ENCODE results near the gene S100A16. TPM values are rescaled to one million over a fixed set of nuclear protein-coding genes. Genes with fewer than 3 reads are reported as not detected.

S100A16 gene
- total RNA-seq, 3 donors from 2014 or later (not counting 1 experiment from before 2014, with no cell fraction given) = not detected

- H3K4me1 Mint-ChIP-seq = peaks cover 30 to 43% of the 10 kb centered on the region in 2 donors
- Histone ChIP-seq H3K4me3 (ENCODE audit: low read length) (no peak overlapping the region), H3K27ac (ENCODE audit: low read length) (no peak overlapping the region), H3K36me3 (ENCODE audit: control insufficient read depth, insufficient read depth, low read length) (peaks cover 20% of the 10 kb centered on the region), H3K4me1 (ENCODE audit: control insufficient read depth, insufficient read depth, low read length) (peaks cover 15% of the 10 kb centered on the region), H3K9me3 (ENCODE audit: control insufficient read depth, insufficient read depth, low read length) (no peaks in the 10 kb centered on the region), H3K27me3 (ENCODE audit: control insufficient read depth, insufficient read depth, low read length) (no peaks in the 10 kb centered on the region)
- peaks cover 16% of the 10 kb centered on the region for H3K36me3 Mint-ChIP-seq
- H3K27me3 Mint-ChIP-seq (ENCODE audit: low read depth in 2 of 2) = no peaks in the 10 kb centered on the region
- peak overlapping the region; percentile 36 to 75 for H3K27ac Mint-ChIP-seq
- no peak for TF ChIP-seq CTCF (IDR thresholded peaks at IDR 0.05)
- WGBS (ENCODE audit: insufficient coverage) = 71% methylated on average over 3 of the region's 3 CpGs
- DNase-seq (peak in 1 of 2 donors; percentile 59), ATAC-seq (peak in 1 of 3 donors; percentile 11)
- no peak overlapping the region for H3K4me3 Mint-ChIP-seq
- intact Hi-C loops (cut with micrococcal nuclease) = no loop called here
- H3K9me3 Mint-ChIP-seq = no peaks in the 10 kb centered on the region
Measured at GRCh38 chr1:153649137-153649862, 36.4 kb upstream of the S100A16 start.

- Mint-ChIP-seq H3K4me3 (no peak overlapping the region), H3K9me3 (no peaks in the 10 kb centered on the region), H3K4me1 (peaks cover 41 to 55% of the 10 kb centered on the region in 2 donors), H3K27ac (peak overlapping the region; percentile 82), H3K36me3 (peaks cover 27% of the 10 kb centered on the region), H3K27me3 (ENCODE audit: low read depth in 2 of 2) (no peaks in the 10 kb centered on the region)
- no peaks in the 10 kb centered on the region for H3K27me3 ChIP-seq (ENCODE audit: control insufficient read depth, insufficient read depth, low read length)
- no peak overlapping the region for H3K27ac ChIP-seq (ENCODE audit: low read length)
- H3K36me3 ChIP-seq (ENCODE audit: control insufficient read depth, insufficient read depth, low read length) = peaks cover 31% of the 10 kb centered on the region
- H3K4me1 ChIP-seq (ENCODE audit: control insufficient read depth, insufficient read depth, low read length) = peaks cover 15% of the 10 kb centered on the region
- H3K9me3 ChIP-seq (ENCODE audit: control insufficient read depth, insufficient read depth, low read length) = no peaks in the 10 kb centered on the region
- ATAC-seq = peak in 1 of 3 donors; percentile 23
- intact Hi-C loops (cut with micrococcal nuclease) = no loop called here
- 91% methylated on average over 10 of the region's 10 CpGs for WGBS (ENCODE audit: insufficient coverage)
- DNase-seq = no peak
- no peak overlapping the region for H3K4me3 ChIP-seq (ENCODE audit: low read length)
- TF ChIP-seq CTCF (IDR thresholded peaks at IDR 0.05) = no peak
Measured at GRCh38 chr1:153648000-153648643, 35.2 kb upstream of the S100A16 start.

GRCh38 chr1:153647346-153647714, 34.4 kb upstream of the S100A16 start:
- no peak overlapping the region for H3K4me3 Mint-ChIP-seq
- peaks cover 46 to 59% of the 10 kb centered on the region in 2 donors for H3K4me1 Mint-ChIP-seq

More at GRCh38 chr1:153647346-153647714, 34.4 kb upstream of the S100A16 start:
- no peak overlapping the region for H3K27ac ChIP-seq (ENCODE audit: low read length)
- H3K9me3 Mint-ChIP-seq = no peaks in the 10 kb centered on the region
- WGBS (ENCODE audit: insufficient coverage) = 71% methylated on average over 2 of the region's 2 CpGs
- no peak for TF ChIP-seq CTCF (IDR thresholded peaks at IDR 0.05)
- H3K27me3 ChIP-seq (ENCODE audit: control insufficient read depth, insufficient read depth, low read length) = no peaks in the 10 kb centered on the region
- H3K4me3 ChIP-seq (ENCODE audit: low read length) = no peak overlapping the region
- intact Hi-C loops (cut with micrococcal nuclease) = no loop called here
- no peaks in the 10 kb centered on the region for H3K27me3 Mint-ChIP-seq (ENCODE audit: low read depth in 2 of 2)
- H3K36me3 Mint-ChIP-seq = peaks cover 32% of the 10 kb centered on the region
- DNase-seq = no peak
- H3K4me1 ChIP-seq (ENCODE audit: control insufficient read depth, insufficient read depth, low read length) = peaks cover 15% of the 10 kb centered on the region
- H3K36me3 ChIP-seq (ENCODE audit: control insufficient read depth, insufficient read depth, low read length) = peaks cover 39% of the 10 kb centered on the region
- no peaks in the 10 kb centered on the region for H3K9me3 ChIP-seq (ENCODE audit: control insufficient read depth, insufficient read depth, low read length)
- H3K27ac Mint-ChIP-seq = peak overlapping the region; percentile 82
- peak in 1 of 3 donors; percentile 28 for ATAC-seq

Data from natural killer cell (primary cell).